GM23248 (cell line): ENCODE results near the gene GYS1. TPM values are rescaled to one million over a fixed set of nuclear protein-coding genes. Genes with fewer than 3 reads are reported as not detected.

Experiments
- DNase-seq: peaks from one replicate; pipeline ENCODE4 v3.0.0-alpha.2; 2015
- H2AFZ ChIP-seq: fragments of 200-600 bp; sonication (generic); 2 replicates; pipeline ENCODE4 v1.6.1; 2016; ENCODE audit warnings: antibody characterized with exemption
- H3F3A ChIP-seq: fragments of 200-600 bp; sonication (generic); 2 replicates; pipeline ENCODE4 v1.6.1; 2016; ENCODE audit warnings: mild to moderate bottlenecking, antibody characterized with exemption, mixed run types; ENCODE audit not compliant: insufficient read depth
- H3K27ac ChIP-seq: fragments of 200-600 bp; sonication (generic); 2 replicates; pipeline ENCODE4 v1.5.1; 2016; ENCODE audit warnings: mild to moderate bottlenecking
- H3K27me3 ChIP-seq: fragments of 200-600 bp; sonication (generic); replicated peaks from 2 replicates; pipeline ENCODE4 v1.6.1; 2016; ENCODE audit warnings: mild to moderate bottlenecking; ENCODE audit not compliant: insufficient read depth
- H3K36me3 ChIP-seq: fragments of 200-600 bp; sonication (generic); 2 replicates; pipeline ENCODE4 v1.6.1; 2016; ENCODE audit warnings: low read depth, mild to moderate bottlenecking
- H3K4me1 ChIP-seq: fragments of 200-600 bp; sonication (generic); 2 replicates; pipeline ENCODE4 v1.6.1; 2016; ENCODE audit warnings: mild to moderate bottlenecking; ENCODE audit not compliant: insufficient read depth
- H3K4me2 ChIP-seq: fragments of 200-600 bp; sonication (generic); one replicate; pipeline ENCODE4 v1.6.1; 2016; ENCODE audit warnings: mild to moderate bottlenecking; ENCODE audit not compliant: unreplicated experiment
- H3K4me3 ChIP-seq: fragments of 200-600 bp; sonication (generic); 2 replicates; pipeline ENCODE4 v1.5.1; 2016; ENCODE audit warnings: mild to moderate bottlenecking
- H3K79me2 ChIP-seq: fragments of 200-600 bp; sonication (generic); 2 replicates; pipeline ENCODE4 v1.6.1; 2016; ENCODE audit warnings: mild to moderate bottlenecking; ENCODE audit not compliant: insufficient read depth
- H3K9ac ChIP-seq: fragments of 200-600 bp; sonication (generic); 2 replicates; pipeline ENCODE4 v1.6.1; 2016; ENCODE audit warnings: mild to moderate bottlenecking
- H3K9me2 ChIP-seq: fragments of 200-600 bp; sonication (generic); 2 replicates; pipeline ENCODE4 v1.6.1; 2016; ENCODE audit warnings: mixed run types, mild to moderate bottlenecking, moderate library complexity; ENCODE audit not compliant: insufficient read depth
- H3K9me3 ChIP-seq: fragments of 200-600 bp; sonication (generic); one replicate; pipeline ENCODE4 v1.6.1; 2017; ENCODE audit warnings: low read depth
- H4K20me1 ChIP-seq: fragments of 200-600 bp; sonication (generic); 2 replicates; pipeline ENCODE4 v1.6.0; 2016; ENCODE audit not compliant: insufficient read depth
- EZH2 ChIP-seq: fragments of 200-600 bp; sonication (generic); IDR thresholded peaks from 2 replicates; pipeline ENCODE4 v1.6.1; 2018; ENCODE audit warnings: antibody characterized with exemption, mild to moderate bottlenecking; ENCODE audit not compliant: insufficient read depth, poor library complexity, severe bottlenecking
- EZH2phosphoT487 ChIP-seq: fragments of 200-600 bp; sonication (generic); IDR thresholded peaks from 2 replicates; pipeline ENCODE4 v1.6.1; 2018; ENCODE audit warnings: antibody characterized with exemption, moderate library complexity, mild to moderate bottlenecking, low read depth; ENCODE audit not compliant: insufficient read depth
- WGBS, 2 experiments: methylation state at CpG; one replicate each; pipeline ENCODE4 v1.1.6; 2015 to 2017; ENCODE audit warnings: low lambda C conversion rate in 2 of 2, low coverage in 1 of 2; ENCODE audit errors: missing lambda C conversion rate in 2 of 2; 5-methylcytosine and 5-hydroxymethylcytosine counted together
- in situ Hi-C: fragments of 300-500 bp; cut with MboI; formaldehyde crosslinking; loops from 2 replicates; pipeline ENCODE4 v1.15.0; 2020
- polyA plus RNA-seq: library from polyadenylated mRNA; unstranded; fragments of >200 nt; fragmentation: Nextera tagmentation; extraction: Ambion mirVana; gene quantifications from 2 replicates; pipeline ENCODE4 v1.2.1, GENCODE V29; 2016
- total RNA-seq: library from RNA; depleted of rRNA; stranded (reverse); fragments of >200 nt; shearing (Covaris generic); gene quantifications from 2 replicates; pipeline ENCODE4 v1.2.3, GENCODE V29; 2014

Gene GYS1
- total and polyA plus RNA-seq, 2 experiments from 2014 or later = 78.4 to 85.6 TPM

DNA sequence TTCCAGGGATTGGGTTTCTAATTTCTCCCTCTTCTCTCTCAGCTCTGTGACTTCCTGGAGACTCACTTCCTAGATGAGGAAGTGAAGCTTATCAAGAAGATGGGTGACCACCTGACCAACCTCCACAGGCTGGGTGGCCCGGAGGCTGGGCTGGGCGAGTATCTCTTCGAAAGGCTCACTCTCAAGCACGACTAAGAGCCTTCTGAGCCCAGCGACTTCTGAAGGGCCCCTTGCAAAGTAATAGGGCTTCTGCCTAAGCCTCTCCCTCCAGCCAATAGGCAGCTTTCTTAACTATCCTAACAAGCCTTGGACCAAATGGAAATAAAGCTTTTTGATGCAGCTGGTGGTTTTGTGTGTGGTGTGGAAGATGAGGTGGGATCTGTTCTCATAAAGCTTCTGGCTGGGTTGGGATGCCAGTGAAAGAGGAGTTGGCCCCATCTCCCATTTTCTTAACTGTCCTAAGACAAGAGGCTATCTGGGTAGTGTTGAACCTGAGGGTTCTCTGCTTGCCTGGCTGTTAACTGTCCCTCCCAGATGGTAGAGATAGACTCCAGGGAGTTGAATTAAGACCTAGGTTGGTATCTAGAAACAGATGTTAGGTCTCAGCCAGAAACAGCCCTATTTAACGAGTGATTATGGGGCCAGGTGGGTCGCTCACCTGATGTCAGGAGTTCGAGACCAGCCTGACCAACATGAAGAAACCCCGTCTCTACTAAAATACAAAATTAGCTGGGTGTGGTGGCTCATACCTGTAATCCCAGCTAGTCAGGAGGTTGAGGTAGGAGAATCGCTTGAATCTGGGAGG lies 26.4 kb downstream of the GYS1 start:
- peak overlapping the region; percentile 97 for H3K27ac ChIP-seq
- peaks cover 22% of the 10 kb centered on the region for H3K79me2 ChIP-seq
- H4K20me1 ChIP-seq = peaks cover 12% of the 10 kb centered on the region; the same call in 1 of the 2 replicates
- peaks cover 34% of the 10 kb centered on the region; the same call in 1 of the 2 replicates for H3K36me3 ChIP-seq
- peak; percentile 39 for DNase-seq
- peaks cover 28% of the 10 kb centered on the region for H3K4me1 ChIP-seq
- peak overlapping the region; percentile 98 for H3K4me2 ChIP-seq
- peak overlapping the region; percentile 97 for H3K4me3 ChIP-seq
- no peak for TF ChIP-seq EZH2phosphoT487
- TF ChIP-seq EZH2 = no peak
- H3K27me3 ChIP-seq = no peaks in the 10 kb centered on the region
- H3K9ac ChIP-seq = peak overlapping the region; percentile 95
- no peak overlapping the region for H2AFZ ChIP-seq
- H3K9me3 ChIP-seq = no peaks in the 10 kb centered on the region
- in situ Hi-C loops = no loop called here
- no peaks in the 10 kb centered on the region for H3K9me2 ChIP-seq
- peaks cover 66% of the 10 kb centered on the region for H3F3A ChIP-seq
- 74 to 75% methylated on average over 10 of the region's 10 CpGs for WGBS, 2 experiments

DNA sequence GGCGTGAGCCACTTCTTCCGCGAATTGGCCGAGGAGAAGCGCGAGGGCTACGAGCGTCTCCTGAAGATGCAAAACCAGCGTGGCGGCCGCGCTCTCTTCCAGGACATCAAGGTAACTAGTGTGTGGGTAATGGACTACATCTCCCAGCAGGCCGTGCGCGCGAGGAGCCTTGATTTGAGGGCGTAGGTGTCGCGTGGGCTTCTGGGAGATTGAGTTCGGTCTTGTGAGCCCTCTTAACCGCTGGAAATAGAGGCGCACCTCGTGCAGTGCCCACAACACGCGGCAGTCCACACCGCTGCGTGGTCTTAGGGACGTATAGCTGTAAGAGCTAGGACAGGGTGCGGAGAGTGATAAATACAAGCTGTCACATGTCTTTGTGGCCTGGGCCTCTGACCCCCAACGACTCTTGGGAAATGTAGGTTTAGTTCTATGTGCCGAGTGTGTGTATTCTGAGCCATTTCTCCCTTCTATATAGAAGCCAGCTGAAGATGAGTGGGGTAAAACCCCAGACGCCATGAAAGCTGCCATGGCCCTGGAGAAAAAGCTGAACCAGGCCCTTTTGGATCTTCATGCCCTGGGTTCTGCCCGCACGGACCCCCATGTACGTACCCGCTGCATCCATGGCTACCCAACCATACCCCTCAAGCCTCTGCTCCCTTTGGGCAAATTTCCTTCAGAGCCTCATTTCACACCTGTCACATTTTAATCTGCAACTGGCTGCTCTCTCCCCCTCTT lies 27.1 kb downstream of the GYS1 start:
- Histone ChIP-seq H3K36me3 (peaks cover 31% of the 10 kb centered on the region; the same call in 1 of the 2 replicates), H3K9ac (peak overlapping the region; percentile 95), H3K79me2 (peaks cover 22% of the 10 kb centered on the region), H3K27me3 (no peaks in the 10 kb centered on the region), H3K27ac (peak overlapping the region; percentile 97), H3F3A (peaks cover 64% of the 10 kb centered on the region), H2AFZ (no peak overlapping the region), H3K4me1 (peaks cover 28% of the 10 kb centered on the region), H3K4me3 (peak overlapping the region; percentile 97), H3K9me3 (no peaks in the 10 kb centered on the region), H3K9me2 (no peaks in the 10 kb centered on the region), H4K20me1 (peaks cover 12% of the 10 kb centered on the region; the same call in 1 of the 2 replicates), H3K4me2 (peak overlapping the region; percentile 98)
- 6 to 8% methylated on average over 36 of the region's 36 CpGs for WGBS, 2 experiments
- in situ Hi-C loops = no loop called here
- TF ChIP-seq EZH2 (no peak), EZH2phosphoT487 (no peak)
- peak; percentile 92 for DNase-seq

DNA sequence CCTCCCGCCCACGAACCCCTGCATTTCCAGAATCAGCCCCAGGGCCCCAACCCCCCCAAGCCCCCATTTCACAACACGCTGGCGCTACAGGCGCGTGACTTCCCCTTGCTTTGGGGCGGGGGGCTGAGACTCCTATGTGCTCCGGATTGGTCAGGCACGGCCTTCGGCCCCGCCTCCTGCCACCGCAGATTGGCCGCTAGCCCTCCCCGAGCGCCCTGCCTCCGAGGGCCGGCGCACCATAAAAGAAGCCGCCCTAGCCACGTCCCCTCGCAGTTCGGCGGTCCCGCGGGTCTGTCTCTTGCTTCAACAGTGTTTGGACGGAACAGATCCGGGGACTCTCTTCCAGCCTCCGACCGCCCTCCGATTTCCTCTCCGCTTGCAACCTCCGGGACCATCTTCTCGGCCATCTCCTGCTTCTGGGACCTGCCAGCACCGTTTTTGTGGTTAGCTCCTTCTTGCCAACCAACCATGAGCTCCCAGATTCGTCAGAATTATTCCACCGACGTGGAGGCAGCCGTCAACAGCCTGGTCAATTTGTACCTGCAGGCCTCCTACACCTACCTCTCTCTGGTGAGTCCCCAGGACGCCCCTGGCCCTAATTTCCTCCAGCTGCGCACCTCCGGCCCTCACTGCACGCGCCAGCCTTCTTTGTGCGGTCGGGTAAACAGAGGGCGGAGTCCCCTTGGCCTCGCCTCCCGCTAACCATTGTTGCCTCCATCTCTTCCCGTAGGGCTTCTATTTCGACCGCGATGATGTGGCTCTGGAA lies 27.9 kb downstream of the GYS1 start, which contains the start of gene FTL:
TSS of gene FTL (plus strand) at position 270 of the 766 bp plus-strand sequence. CDS start at position 469, 199 bp downstream.
- peaks cover 28% of the 10 kb centered on the region for H3K4me1 ChIP-seq
- peak within 1 kb of the TSS; percentile 97 for H3K4me3 ChIP-seq
- WGBS, 2 experiments = 0 to 1% methylated on average over 44 to 52 of the region's 52 CpGs
- TF ChIP-seq EZH2phosphoT487 = no peak
- no peaks in the 10 kb centered on the region for H3K9me2 ChIP-seq
- peak within 1 kb of the TSS; percentile 95 for H3K9ac ChIP-seq
- peak within 1 kb of the TSS; percentile 97 for H3K27ac ChIP-seq
- no peaks in the 10 kb centered on the region for H3K27me3 ChIP-seq
- peak within 1 kb of the TSS; percentile 16 for H2AFZ ChIP-seq
- H3K36me3 ChIP-seq = peaks cover 26% of the 10 kb centered on the region; the same call in 1 of the 2 replicates
- H3K9me3 ChIP-seq = no peaks in the 10 kb centered on the region
- peak within 1 kb of the TSS; percentile 98 for H3K4me2 ChIP-seq
- DNase-seq = peak; percentile 95
- H4K20me1 ChIP-seq = peaks cover 12% of the 10 kb centered on the region; the same call in 1 of the 2 replicates
- in situ Hi-C loops = no loop called here
- H3K79me2 ChIP-seq = peaks cover 22% of the 10 kb centered on the region
- H3F3A ChIP-seq = peaks cover 60% of the 10 kb centered on the region
